Activated CD4-positive, alpha-beta T cell treated with anti-CD3 and anti-CD28 coated beads for 48 hours (primary cell): ENCODE results near the gene LRCH1.

Experiments
- DNase-seq: peaks from one replicate; pipeline ENCODE4 v3.0.0-alpha.2; 2020

The LRCH1 gene

DNA sequence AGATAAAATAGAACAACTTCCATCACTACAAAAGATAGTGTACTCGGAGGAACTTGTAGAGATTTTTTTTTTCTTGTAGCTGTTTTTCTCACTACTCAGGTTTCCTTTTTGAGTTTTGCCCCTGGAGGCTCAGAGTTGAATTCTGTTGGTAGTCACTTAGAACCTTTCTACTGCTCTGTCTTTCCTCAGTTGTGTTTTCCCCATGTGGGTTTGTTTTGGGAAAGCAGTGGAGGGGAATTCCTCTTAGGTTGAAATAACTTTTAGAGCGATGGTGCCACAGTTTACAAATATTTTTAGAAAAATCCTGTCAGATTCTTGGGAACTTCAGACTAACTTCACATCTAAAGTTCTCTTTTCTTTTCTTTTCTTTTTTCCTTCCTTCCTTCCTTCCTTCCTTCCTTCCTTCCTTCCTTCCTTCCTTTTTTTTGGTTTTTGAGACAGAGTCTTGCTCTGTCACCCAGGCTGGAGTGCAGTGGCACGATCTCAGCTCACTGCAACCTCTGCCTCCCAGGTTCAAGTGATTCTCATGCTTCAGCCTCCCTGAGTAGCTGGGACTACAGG, 65.8 kb downstream of the LRCH1 start:
- no peak for DNase-seq

DNA sequence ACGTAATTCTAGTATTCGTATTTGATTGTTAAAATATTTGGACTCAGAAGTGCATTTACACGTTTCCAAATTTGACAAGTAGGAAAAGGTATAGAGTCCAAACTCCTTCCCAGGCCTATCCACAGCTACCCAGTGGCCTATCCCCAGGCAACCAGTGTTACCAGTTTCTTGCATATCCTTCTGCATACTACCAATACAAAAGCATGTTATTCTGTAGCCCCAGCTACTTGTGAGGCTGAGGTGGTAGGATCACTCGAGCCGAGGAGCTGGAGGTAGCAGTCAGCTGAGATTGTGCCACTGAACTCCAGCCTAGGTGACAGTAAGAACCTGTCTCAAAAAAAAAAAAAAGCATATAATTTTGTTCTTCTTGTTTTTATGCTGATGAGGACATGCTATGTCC, 67.1 kb downstream of the LRCH1 start:
- no peak for DNase-seq

DNA sequence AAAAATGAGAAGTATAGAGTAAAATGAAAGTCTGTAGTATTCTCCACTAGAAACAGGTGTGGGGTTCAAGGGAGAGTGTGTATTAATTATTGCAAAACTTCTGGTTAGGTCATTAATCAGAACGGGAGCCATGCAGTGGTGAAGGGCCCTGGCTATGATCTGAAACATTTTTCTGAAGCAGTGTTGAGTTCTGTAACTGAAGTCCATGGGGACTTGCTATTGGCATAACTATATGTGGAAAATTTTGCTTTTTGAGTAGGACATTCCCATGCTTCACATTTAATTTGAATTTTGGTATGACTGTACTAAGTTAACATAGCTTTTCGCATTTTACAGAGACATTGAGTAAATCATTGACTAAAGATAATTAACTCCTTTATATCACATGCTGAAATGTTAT, 67.5 kb downstream of the LRCH1 start:
- DNase-seq: no peak

DNA sequence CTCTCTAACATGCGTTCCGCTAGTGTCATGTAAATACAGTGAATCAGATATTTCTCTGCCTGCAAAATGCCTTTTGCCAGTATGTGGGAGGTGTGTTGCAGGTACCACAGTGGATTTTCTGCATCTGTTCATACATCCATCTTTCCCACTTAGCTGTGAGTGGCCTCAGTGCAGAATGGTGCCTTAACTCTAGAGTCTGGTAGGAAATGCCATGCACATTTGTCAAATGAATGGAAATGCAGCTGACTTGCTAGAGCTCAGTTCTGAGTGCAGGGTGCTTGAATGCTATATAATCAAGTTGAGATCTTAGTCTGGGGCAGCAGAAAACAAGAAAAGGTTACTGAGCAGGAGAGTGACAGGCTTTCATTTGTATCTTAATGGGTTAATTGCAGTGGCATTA, 68.2 kb downstream of the LRCH1 start:
- DNase-seq: no peak

DNA sequence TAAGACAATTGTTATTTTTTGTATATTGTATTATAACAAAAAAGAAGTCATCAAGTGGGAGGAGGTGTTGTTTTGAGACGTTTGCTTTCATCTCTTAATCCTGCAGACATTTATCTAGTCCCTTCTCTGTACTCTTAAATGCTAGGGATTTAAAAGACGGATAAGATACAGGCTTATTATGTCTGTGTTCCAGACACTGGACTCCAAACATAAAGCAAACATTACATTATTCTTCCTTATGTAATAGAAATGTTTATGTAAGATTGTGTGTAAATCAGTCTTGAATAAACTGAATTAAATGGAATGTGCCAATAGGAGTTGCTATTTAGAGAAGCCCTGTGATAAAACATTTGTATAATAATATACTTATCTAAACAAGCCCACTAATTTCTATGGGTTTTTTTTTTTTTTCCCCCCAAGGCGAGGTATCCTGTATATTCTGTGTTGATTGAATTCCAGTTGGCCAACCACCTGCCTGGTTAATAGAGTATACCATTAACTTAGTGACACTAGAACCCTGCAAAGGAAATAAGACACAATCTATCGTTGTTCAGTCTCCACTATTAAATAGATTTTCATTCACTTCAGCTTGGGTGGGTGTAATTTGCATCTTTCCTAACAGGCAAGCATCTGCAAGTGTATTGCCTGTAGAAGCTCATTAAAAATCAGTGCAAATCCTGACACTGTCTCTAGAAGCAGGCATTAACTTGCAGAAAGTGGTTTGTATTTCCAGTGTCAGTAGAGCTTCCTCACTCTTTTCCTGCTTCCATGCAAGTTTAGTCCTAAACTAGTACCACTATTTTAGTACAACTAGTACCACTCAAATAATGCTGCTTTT, 69.0 kb downstream of the LRCH1 start:
- DNase-seq: no peak

DNA sequence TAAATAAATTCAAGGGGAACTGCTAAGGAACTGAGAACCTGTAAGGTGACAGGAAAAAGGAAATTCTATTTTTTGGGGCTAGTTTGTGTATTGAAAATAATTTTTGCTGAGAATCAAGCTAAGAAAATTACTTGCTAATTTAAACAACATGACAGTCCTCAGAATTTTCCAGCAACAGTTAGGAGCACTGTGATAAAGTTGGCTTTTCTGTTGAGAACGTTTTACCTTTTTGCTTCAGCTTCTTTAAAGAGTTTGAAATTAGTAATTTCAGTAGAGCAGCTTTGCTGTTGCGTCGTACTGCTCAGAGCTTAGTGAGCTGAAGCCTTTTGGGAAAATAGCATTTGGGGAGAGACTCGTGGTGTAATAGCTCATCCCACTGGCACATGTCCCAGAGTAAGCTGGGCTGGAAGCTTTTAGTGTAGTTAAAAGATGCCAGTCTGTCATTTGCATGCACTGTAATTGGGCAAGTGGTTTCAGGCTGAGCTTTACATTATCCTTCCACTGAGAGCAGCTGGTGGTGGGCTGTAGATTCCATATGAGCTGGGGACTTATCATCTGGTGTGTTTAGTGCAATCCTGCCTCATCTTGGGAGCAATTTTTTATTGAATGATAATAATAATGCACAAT, 69.8 kb downstream of the LRCH1 start:
- no peak for DNase-seq

DNA sequence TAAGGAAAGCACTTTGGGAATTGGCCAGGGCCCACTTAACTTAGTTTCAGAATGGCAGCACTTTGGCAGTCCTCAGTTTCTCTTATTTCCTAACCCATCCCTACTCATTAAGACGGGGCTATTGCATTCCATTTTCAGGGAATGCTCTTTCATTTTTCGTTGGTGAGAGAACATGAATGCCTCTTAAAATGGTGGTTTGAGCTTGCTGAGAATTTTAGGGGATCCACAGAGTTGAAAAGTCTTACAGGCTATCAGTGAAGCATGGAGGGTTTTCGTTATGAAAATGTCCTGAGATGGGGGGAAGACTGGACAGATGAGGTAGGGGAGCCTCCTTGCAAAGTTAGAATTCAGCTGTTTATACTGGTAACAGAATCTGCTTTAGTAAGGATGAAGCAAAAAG, 71.4 kb downstream of the LRCH1 start:
- no peak for DNase-seq

DNA sequence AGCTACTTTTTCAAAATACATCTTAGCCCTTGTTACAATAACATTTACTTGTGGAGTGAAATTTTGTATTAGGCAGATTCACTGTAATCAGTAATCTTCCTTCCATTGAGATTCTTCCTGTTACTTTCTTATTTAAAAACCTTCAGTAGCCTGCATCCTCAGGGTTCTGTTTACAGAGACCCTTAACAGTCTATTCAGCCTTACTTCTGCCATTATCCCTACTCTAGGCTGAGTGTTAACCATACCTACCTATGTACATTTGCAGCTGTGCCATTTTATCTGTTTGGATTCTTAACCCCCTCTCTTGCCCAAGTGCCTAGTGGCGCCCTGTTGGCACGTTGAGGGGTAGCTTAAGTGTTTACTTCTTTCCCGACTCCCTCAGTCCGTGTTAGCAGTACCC, 71.9 kb downstream of the LRCH1 start:
- DNase-seq: no peak

DNA sequence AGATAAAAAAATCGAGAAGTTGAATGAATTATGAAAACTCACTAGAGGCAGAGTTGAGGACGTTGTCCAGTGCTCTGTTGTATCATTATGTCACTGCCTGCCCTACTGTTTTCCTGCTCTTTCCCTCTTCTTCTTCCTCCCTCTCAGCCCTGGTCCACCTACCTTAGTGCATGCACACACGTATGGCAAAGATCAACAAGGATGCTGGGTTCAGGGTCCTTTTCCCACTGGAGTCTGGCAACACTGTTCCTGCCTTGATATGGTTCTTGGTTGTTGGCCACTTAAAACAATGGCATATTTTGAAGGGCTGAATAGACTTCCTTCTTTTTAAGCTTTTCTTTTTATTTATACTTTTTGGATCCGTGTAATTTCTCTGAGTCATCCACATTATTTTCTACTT, 74.5 kb downstream of the LRCH1 start:
- no peak for DNase-seq

DNA sequence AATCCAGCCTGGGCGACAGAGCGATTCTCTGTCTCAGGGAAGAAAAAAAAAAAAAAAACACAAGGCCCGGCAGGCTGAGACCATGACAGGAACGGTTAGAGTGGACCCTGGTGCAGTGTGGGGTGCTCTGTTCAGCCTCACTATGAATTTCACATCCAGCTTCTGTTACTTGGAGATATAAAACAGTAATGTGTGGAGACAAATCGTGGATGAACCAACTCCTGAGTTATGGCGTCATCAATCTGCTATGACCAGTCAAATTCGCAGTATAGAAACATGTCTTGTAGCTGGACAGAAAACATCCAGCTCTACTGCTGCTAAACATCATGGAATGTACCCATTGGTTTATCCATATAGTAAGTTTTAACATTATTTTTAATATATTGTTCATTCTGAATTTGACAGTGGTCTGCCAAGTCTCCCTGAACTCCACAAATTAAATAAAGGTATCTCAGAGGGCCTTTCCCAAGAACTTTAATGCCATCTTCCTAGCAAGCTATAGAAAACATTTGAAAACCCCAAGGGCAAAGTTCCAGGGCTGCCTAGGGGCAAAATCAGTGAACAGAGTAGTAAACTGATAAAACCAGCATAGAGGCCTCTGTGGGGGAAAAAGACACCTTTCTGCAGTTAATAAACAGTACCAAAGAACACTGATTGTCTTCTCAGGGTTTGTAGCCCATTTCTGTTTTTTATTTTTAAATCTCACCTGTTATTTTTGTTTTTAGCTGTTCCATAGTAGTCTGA, 75.8 kb downstream of the LRCH1 start:
- DNase-seq: no peak

DNA sequence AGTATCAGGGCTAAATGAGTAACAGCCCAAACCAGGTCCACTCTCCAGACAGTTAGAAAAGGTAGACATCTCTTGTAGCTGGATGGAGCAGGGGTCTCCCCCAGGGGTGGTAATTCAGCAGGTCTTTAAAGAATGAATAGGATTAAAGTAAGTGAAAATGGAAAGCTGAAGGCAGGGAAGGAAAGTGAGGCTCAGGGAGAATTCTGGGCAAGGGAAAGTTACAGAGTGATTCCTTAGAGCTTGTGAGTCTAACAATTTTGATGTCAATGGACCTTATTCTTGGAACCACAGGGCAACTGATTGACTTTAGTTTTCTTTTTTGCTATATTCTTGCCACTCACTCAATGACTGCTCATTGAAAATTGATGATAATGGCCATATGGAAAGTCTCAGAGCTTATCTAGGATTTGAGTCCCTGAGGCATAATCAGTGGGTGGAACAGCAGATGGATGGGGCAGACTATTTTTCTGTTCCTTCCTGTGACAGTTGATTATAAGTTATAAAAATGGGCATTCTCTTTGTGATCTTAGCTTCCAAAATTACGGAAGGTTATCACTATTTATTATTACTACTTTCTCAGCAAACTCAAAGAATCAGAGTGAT, 76.9 kb downstream of the LRCH1 start:
- DNase-seq: no peak

DNA sequence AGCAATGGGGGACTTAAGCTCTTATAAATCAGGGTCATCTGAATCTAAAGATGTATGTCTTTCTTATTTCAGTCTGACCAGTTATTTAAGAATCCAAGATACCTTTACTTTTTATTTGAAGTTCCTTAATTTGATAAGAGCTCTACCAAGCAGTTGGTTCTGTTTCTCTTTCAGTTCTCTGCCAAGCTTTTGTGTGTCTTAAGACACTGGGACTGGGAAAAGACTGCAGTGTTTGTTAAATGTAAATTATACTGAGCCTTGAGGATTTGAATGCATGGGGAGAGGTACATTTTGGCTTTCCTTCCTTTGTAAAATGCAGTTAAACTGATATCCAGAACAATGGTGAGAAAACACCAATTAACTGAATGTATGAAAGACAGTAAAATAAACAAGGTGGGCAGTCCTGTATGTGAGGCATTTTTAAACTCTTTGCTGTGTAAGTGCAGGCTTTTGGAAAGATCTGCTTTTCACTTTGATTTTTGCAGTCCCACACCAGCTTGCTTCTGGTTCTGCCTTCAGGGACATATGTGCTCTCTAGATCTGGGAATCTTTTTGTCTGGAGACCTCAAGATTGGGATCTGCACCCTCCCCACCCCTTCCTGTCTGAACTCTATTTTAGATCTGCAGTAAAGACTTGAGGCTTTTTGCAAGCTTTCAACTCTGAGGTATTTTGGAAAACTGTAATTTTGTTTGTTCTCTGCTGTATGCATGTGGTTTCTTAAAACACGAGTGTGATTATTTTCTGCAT, 77.6 kb downstream of the LRCH1 start:
- no peak for DNase-seq

DNA sequence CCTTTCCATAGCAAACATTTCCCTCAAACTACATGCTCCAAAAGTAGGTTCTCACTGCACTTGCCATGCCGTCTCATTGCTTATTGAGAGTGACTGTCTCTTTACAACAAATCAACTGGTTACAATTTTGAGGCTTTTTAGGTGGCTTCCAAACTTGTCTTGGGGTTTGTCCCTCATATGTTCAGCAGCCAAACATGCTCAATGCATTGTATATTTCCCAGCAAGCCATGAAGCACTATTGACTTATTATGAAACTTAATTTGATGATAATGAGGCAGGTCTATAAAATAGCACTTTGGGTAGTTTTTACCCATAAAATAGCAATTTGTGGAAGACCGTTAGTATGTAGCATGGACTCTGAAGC, 78.2 kb downstream of the LRCH1 start:
- no peak for DNase-seq

DNA sequence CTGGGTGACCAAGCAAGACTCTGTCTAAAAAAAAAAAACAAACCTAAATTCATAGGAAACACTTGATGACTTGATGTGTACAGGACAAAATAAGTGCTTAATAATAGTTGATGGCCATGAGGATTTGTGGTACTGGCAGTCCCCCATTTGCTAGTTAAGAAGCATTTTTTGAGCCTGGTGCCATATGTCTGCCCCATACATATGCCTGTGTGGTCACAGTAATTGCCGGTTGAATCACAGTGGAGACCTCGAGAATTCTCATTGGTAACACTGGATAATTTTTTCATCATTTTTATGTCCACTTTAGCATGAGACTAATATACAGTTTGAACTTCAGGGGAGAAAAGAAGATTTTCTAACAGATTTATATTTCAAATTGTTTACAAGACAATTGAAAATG, 79.2 kb downstream of the LRCH1 start:
- DNase-seq: no peak

DNA sequence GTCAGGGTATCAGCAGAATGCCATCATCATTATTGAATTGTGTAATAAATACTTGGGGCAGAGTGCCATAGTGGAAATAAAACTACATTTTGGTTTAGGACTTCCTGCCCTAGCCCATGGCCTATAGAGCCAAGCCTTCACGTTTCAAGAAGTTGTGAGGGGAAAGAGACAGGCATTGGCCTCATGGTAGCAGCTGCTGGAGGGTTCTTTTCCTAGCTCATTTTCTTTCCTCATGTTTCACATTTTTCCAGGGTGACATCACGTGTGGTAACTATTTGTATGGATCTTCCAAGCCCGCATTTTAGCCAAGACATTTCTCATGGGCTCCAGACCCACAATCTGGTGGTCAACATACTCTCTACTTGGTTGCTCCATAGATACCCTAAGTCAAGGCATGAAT, 80.4 kb downstream of the LRCH1 start:
- DNase-seq: no peak

DNA sequence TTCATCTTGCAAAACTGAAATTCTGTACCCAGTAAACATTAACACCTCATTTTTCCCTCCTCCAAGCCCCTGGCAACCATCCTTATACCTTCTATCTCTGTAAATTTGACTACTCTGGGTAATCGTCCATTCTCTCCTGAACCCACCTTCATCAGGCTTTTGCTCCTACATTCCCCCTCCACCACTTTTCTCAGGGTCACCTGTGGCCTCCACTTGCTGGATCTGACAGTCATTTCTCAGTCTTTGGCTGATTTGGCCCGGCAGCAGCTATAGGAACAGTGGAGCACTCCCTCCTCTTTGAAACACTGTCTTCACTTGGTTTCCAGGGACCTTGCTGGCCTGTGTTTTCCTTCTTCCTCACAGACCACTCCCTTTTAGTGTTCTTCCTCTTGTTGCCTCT, 83.5 kb downstream of the LRCH1 start:
- DNase-seq: no peak

DNA sequence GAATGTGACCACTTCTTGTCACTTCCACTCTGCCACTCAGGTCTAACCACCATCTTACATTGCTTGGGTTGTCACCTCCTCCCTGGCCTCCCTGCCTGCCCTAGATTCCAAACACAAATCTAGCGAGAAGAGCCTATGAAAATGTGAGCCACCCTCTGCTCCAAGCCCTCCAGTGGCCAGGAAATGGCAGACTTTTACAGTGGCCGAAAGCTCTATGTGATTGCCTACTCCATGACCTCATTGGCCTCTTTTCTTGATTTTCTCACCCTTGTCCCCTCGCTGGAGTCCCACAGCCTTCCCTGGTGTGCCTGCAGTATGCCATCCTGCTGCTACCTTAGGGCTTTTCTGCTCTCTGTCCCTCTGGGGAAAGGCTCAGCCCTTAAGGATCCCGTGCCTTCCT, 84.2 kb downstream of the LRCH1 start:
- no peak for DNase-seq

DNA sequence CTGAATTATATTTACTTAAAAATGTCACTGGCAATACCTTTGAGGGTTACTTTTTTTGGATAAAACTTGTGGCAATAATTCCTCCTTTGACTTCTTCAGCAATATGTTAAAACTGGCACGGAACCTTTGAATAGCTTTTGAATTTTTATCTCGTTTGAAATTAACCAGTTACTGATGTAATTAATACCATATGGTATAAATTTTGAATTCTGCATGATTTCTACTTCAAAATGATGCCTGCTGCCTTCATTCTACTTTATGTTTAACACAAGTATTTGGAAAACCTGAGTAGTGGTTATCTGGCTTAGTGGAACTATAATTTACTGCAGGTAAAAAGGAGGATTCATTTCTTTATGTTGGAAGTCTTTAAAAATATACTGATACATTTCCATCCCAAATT, 85.3 kb downstream of the LRCH1 start:
- no peak for DNase-seq

DNA sequence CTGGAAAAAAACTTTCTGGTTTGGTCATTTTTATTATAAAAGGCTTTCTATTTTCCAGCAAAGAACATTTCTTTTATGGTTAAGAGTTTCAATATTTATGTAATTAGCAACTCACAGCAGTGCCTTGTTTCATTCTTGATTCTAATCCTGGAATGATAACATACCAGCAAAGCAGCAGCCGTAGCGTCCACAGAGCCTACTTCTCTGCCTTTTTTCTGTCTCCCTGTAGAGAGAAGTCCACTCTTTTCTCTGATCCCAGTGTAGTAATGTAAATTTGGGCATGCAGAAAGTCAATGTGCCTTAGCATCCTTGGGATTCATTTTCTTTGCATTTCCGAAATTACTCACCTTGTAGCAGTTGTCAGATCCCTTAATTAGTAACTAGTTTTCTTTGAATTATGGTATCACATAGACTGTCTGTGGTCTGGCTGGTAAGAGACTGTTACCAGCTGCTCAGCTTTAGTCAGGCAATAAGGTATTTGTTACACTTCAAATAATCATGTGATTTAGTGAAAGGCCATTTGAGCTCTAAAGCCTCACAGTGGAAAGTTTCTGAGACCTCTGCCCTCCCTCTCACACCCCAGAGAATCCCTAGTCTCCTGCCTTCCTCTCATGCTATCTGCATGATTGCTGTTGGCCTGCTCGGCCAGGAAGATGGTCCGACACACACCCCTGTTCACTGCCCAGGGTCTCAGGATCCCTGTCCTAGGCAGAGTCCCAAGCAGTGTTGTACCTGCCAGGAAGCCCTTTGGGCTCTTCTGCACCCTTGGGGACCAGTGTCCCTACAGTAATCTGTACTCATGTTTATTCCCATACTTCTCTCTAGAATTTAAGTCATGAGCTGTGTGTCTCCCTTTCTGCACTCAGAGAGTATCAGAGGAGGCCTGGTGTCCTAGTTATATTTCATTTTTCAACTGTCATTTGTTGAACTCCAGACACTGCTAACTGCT, 86.3 kb downstream of the LRCH1 start:
- DNase-seq: no peak

DNA sequence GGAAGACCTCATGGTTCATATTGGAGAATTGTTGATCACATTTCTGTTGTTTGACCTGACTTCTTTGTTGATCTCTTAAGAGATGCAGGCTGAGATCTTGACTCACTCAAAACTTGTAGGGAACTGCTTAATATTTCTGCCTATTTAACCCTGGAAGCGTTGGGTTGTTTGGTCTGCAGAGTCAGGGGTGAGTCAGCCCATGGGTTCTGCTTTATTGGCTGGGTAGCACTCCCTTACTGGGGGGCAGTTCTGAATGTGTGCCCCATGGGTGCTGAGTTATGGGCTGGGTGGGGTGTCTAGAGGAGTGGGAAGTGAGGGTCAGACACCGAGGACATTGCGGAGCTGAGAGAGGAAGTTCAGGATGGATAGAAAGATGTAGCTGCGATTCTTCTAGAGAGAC, 87.9 kb downstream of the LRCH1 start:
- DNase-seq: no peak

DNA sequence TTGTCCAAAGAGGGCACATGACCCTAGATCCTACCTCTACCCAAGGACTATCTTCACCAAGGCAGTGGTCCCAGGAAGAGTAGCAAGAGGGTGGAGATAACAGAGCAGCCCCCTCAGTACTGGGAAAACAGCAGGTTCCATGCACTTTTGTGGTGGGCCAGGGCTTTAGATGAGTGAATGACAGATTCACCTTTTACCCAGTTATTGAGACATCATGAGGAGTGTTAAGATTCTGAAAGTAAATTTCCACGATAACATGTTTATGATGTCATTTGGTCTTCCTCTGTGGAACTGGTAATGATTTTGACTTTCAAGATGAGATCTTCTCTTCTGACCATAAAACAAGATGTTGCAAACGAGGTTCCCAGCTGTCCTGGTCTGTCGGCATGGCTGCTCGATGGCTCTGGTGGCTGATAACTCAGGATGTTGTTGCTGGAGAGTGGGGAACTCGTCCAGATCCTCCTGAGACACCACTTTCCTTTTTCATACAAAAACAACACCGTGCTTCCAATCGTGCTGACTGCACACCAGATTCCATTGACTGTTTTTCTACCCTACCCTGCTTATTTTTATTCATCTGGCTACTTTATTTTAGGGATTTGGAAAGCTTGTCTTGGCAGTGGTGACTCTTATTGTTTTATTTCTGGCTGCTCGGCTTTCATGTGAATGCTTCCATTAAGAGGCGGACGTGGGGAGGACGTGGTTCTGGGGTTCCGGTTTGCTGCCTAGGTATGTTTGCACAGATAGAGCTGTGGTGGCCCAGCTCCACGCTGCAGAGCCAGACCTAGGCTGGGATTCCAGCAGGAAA, 88.5 kb downstream of the LRCH1 start:
- DNase-seq: no peak
